HuH-7.5 (cell line): ENCODE data around the gene KRTAP9-9.
"Not testable (repeated sequence)": the region's sequence is repeated elsewhere in the genome, so short reads cannot be mapped to it uniquely, and the experiment has no call there.

ENCODE experiments used
- DNase-seq: peaks from one replicate; pipeline ENCODE4 v3.0.0; 2011; ENCODE audit warnings: low spot score

Gene KRTAP9-9

GRCh38 chr17:41255381-41256290, at the start of gene KRTAP9-9:
Gene KRTAP9-9 (plus strand): TSS chr17:41255384.
- DNase-seq = not testable (repeated sequence)

GRCh38 chr17:41211845-41212466, 43.2 kb upstream of the KRTAP9-9 start:
- no peak for DNase-seq

GRCh38 chr17:41212524-41213169, 42.5 kb upstream of the KRTAP9-9 start:
- DNase-seq = no peak

GRCh38 chr17:41215681-41216080, 39.5 kb upstream of the KRTAP9-9 start:
- DNase-seq = no peak

GRCh38 chr17:41223821-41224220, 31.4 kb upstream of the KRTAP9-9 start:
- no peak for DNase-seq

- DNase-seq = no peak
These were observed 29.1 kb upstream of the KRTAP9-9 start for GRCh38 chr17:41226051-41226450.

- not testable (repeated sequence) for DNase-seq
These were observed 28.5 kb upstream of the KRTAP9-9 start, which contains the start of gene KRTAP9-2 for GRCh38 chr17:41226598-41227095. Gene KRTAP9-2 (plus strand): TSS chr17:41226648. CDS start chr17:41226655, 7 bp downstream.

- DNase-seq = no peak
These were observed 25.1 kb upstream of the KRTAP9-9 start for GRCh38 chr17:41230094-41230493.

GRCh38 chr17:41231731-41232130, 23.5 kb upstream of the KRTAP9-9 start:
- DNase-seq = no peak

GRCh38 chr17:41232399-41233105, 22.6 kb upstream of the KRTAP9-9 start, which contains the start of gene KRTAP9-3:
Gene KRTAP9-3 (plus strand): TSS chr17:41232449. CDS start chr17:41232502, 53 bp downstream.
- DNase-seq = not testable (repeated sequence)

GRCh38 chr17:41237116-41237515, 18.1 kb upstream of the KRTAP9-9 start:
- DNase-seq = not testable (repeated sequence)

- not testable (repeated sequence) for DNase-seq
These were observed 17.2 kb upstream of the KRTAP9-9 start, which contains the start of gene KRTAP9-8 for GRCh38 chr17:41237949-41238437. Gene KRTAP9-8 (plus strand): TSS chr17:41237999. CDS start chr17:41238052, 53 bp downstream.

- DNase-seq = not testable (repeated sequence)
These were observed 8.0 kb upstream of the KRTAP9-9 start for GRCh38 chr17:41246995-41247787.

- DNase-seq = not testable (repeated sequence)
These were observed 5.4 kb upstream of the KRTAP9-9 start, which contains the start of gene KRTAP9-4 for GRCh38 chr17:41249637-41250240. Gene KRTAP9-4 (plus strand): TSS chr17:41249687. CDS start chr17:41249721, 34 bp downstream.

GRCh38 chr17:41251261-41251660, 3.9 kb upstream of the KRTAP9-9 start:
- DNase-seq = no peak

- no peak for DNase-seq
These were observed 323 bp upstream of the KRTAP9-9 start for GRCh38 chr17:41254861-41255260.

- no peak for DNase-seq
These were observed 1.1 kb downstream of the KRTAP9-9 start for GRCh38 chr17:41256291-41256685.

- DNase-seq = no peak
These were observed 3.2 kb downstream of the KRTAP9-9 start for GRCh38 chr17:41258406-41258805.

GRCh38 chr17:41263212-41263611, 8.0 kb downstream of the KRTAP9-9 start:
- DNase-seq = no peak

GRCh38 chr17:41264599-41264998, 9.4 kb downstream of the KRTAP9-9 start:
- no peak for DNase-seq
